ENCODE data around the gene FAM83G. TPM values are rescaled to one million over a fixed set of nuclear protein-coding genes. Genes with fewer than 3 reads are reported as not detected.

The FAM83G gene
- total and polyA plus RNA-seq, 2 donors (not counting 1 experiment from before 2014, with no cell fraction given), result 2.4 to 6.3 TPM

- TF ChIP-seq EZH2 (IDR thresholded peaks at IDR 0.05; ENCODE audit: low read length, missing control alignments) (no peak), CTCF (conservative IDR thresholded peaks at IDR 0.05 in 1 of 2, IDR thresholded peaks at IDR 0.05 in 1 of 2; ENCODE audit: low read depth in 1 of 2, low read length in 2 of 2) (no peak)
- H3K79me2 ChIP-seq (ENCODE audit: control insufficient read depth, insufficient read depth, low read length), result no peaks in the 10 kb centered on the region
- DNase-seq (ENCODE audit: low read depth in 2 of 2), result peak in 1 of 2 donors; percentile 30
- no peaks in the 10 kb centered on the region for H3K4me1 ChIP-seq (ENCODE audit: control insufficient read depth, extremely low read depth, insufficient read depth, low read length)
- H3K4me2 ChIP-seq (ENCODE audit: extremely low read depth, insufficient read depth, low read length), result no peak overlapping the region
- peaks cover 11% of the 10 kb centered on the region for H3K36me3 ChIP-seq (ENCODE audit: control insufficient read depth, insufficient read depth, low read length)
- no peak overlapping the region for H3K27ac ChIP-seq (ENCODE audit: insufficient read depth, low read length)
- H2AFZ ChIP-seq (ENCODE audit: low read length), result no peak overlapping the region
- H3K9me3 ChIP-seq (ENCODE audit: control insufficient read depth, insufficient read depth, low read depth, low read length), result no peaks in the 10 kb centered on the region
- H3K4me3 ChIP-seq (replicated peaks in 1 of 4; ENCODE audit: control extremely low read depth in 1 of 4, insufficient read depth in 1 of 4, low read depth in 3 of 4, low read length in 4 of 4), result no peak overlapping the region
- H3K27me3 ChIP-seq (ENCODE audit: control insufficient read depth, insufficient read depth, low read length), result no peaks in the 10 kb centered on the region
- H4K20me1 ChIP-seq (ENCODE audit: control insufficient read depth, extremely low read depth, insufficient read depth, low read length), result no peaks in the 10 kb centered on the region
- H3K9ac ChIP-seq (ENCODE audit: insufficient read depth, low read length), result no peak overlapping the region
Measured at GRCh38 chr17:18974407-18975149, 30.0 kb downstream of the FAM83G start.

- Histone ChIP-seq H3K4me1 (ENCODE audit: control insufficient read depth, extremely low read depth, insufficient read depth, low read length) (no peaks in the 10 kb centered on the region), H3K79me2 (ENCODE audit: control insufficient read depth, insufficient read depth, low read length) (no peaks in the 10 kb centered on the region), H2AFZ (ENCODE audit: low read length) (no peak overlapping the region), H3K4me3 (replicated peaks in 1 of 4; ENCODE audit: control extremely low read depth in 1 of 4, insufficient read depth in 1 of 4, low read depth in 3 of 4, low read length in 4 of 4) (no peak overlapping the region), H3K9ac (ENCODE audit: insufficient read depth, low read length) (no peak overlapping the region), H4K20me1 (ENCODE audit: control insufficient read depth, extremely low read depth, insufficient read depth, low read length) (no peaks in the 10 kb centered on the region), H3K4me2 (ENCODE audit: extremely low read depth, insufficient read depth, low read length) (no peak overlapping the region), H3K27me3 (ENCODE audit: control insufficient read depth, insufficient read depth, low read length) (no peaks in the 10 kb centered on the region), H3K27ac (ENCODE audit: insufficient read depth, low read length) (no peak overlapping the region), H3K9me3 (ENCODE audit: control insufficient read depth, insufficient read depth, low read depth, low read length) (no peaks in the 10 kb centered on the region), H3K36me3 (ENCODE audit: control insufficient read depth, insufficient read depth, low read length) (peaks cover 5% of the 10 kb centered on the region)
- TF ChIP-seq CTCF (conservative IDR thresholded peaks at IDR 0.05 in 1 of 2, IDR thresholded peaks at IDR 0.05 in 1 of 2; ENCODE audit: low read depth in 1 of 2, low read length in 2 of 2) (no peak), EZH2 (IDR thresholded peaks at IDR 0.05; ENCODE audit: low read length, missing control alignments) (no peak)
- DNase-seq (ENCODE audit: low read depth in 2 of 2), result no peak
Measured at GRCh38 chr17:18971801-18972200, 32.8 kb downstream of the FAM83G start.

GRCh38 chr17:18970582-18971480 is 33.7 kb downstream of the FAM83G start:
- TF ChIP-seq CTCF (conservative IDR thresholded peaks at IDR 0.05 in 1 of 2, IDR thresholded peaks at IDR 0.05 in 1 of 2; ENCODE audit: low read depth in 1 of 2, low read length in 2 of 2) (peak in 1 of 2 donors; percentile 4), EZH2 (IDR thresholded peaks at IDR 0.05; ENCODE audit: low read length, missing control alignments) (no peak)
- H3K9me3 ChIP-seq (ENCODE audit: control insufficient read depth, insufficient read depth, low read depth, low read length), result no peaks in the 10 kb centered on the region
- no peak for DNase-seq (ENCODE audit: low read depth in 2 of 2)

More at GRCh38 chr17:18970582-18971480, 33.7 kb downstream of the FAM83G start:
- H3K9ac ChIP-seq (ENCODE audit: insufficient read depth, low read length), result no peak overlapping the region
- no peak overlapping the region for H3K4me3 ChIP-seq (replicated peaks in 1 of 4; ENCODE audit: control extremely low read depth in 1 of 4, insufficient read depth in 1 of 4, low read depth in 3 of 4, low read length in 4 of 4)
- H3K36me3 ChIP-seq (ENCODE audit: control insufficient read depth, insufficient read depth, low read length), result peaks cover 2% of the 10 kb centered on the region
- H2AFZ ChIP-seq (ENCODE audit: low read length), result no peak overlapping the region
- H3K79me2 ChIP-seq (ENCODE audit: control insufficient read depth, insufficient read depth, low read length), result no peaks in the 10 kb centered on the region
- H4K20me1 ChIP-seq (ENCODE audit: control insufficient read depth, extremely low read depth, insufficient read depth, low read length), result no peaks in the 10 kb centered on the region
- no peak overlapping the region for H3K27ac ChIP-seq (ENCODE audit: insufficient read depth, low read length)
- no peak overlapping the region for H3K4me2 ChIP-seq (ENCODE audit: extremely low read depth, insufficient read depth, low read length)
- no peaks in the 10 kb centered on the region for H3K4me1 ChIP-seq (ENCODE audit: control insufficient read depth, extremely low read depth, insufficient read depth, low read length)
- no peaks in the 10 kb centered on the region for H3K27me3 ChIP-seq (ENCODE audit: control insufficient read depth, insufficient read depth, low read length)

Data from fibroblast of lung (primary cell).